HepG2 (cell line): Measurements from ENCODE around the gene AQP5. TPM values are rescaled to one million over a fixed set of nuclear protein-coding genes. Genes with fewer than 3 reads are reported as not detected.

Experiments used
- DNMT3B ChIP-seq: conservative IDR thresholded peaks from 2 replicates; pipeline ENCODE4 v1.6.1; 2016; ENCODE audit warnings: missing biosample characterization, control low read depth
- ERF ChIP-seq: IDR thresholded peaks from 2 replicates; pipeline ENCODE4 v1.6.1; 2018; ENCODE audit warnings: missing biosample characterization, missing genetic modification reagents
- ETV5 ChIP-seq: IDR thresholded peaks from 2 replicates; pipeline ENCODE4 v1.6.1; 2018; ENCODE audit warnings: missing biosample characterization, missing genetic modification reagents, inconsistent platforms, borderline replicate concordance
- KDM2A ChIP-seq: sonication (generic); formaldehyde crosslinking; IDR thresholded peaks from 2 replicates; pipeline ENCODE4 v1.4.0; 2020; ENCODE audit warnings: low read depth, missing genetic modification reagents, borderline replicate concordance
- MAZ ChIP-seq, 2 experiments: sonication (generic) in 1 of 2; formaldehyde crosslinking in 1 of 2; IDR thresholded peaks; 2 replicates each; pipeline versions ENCODE4 v1.5.0 to v1.6.1; 2012 to 2020; ENCODE audit warnings: low read depth in 2 of 2, mild to moderate bottlenecking in 2 of 2, borderline replicate concordance in 1 of 2, improper control_type of control experiment in 1 of 2, low read length in 1 of 2, missing genetic modification reagents in 1 of 2, moderate library complexity in 1 of 2
- NFRKB ChIP-seq: fragments of 450-650 bp; IDR thresholded peaks from 2 replicates; pipeline ENCODE4 v1.6.1; 2017
- RXRA ChIP-seq: sonication (generic); formaldehyde crosslinking; IDR thresholded peaks from 2 replicates; pipeline ENCODE4 v1.5.1; 2020; ENCODE audit warnings: missing genetic modification reagents
- RXRB ChIP-seq: IDR thresholded peaks from 2 replicates; pipeline ENCODE4 v1.6.1; 2016; ENCODE audit warnings: borderline replicate concordance, missing genetic modification reagents, missing compliant biosample characterization
- SAP130 ChIP-seq: IDR thresholded peaks from 2 replicates; pipeline ENCODE4 v1.6.1; 2016; ENCODE audit warnings: low read depth
- SKI ChIP-seq: fragments of 450-650 bp; IDR thresholded peaks from one replicate; pipeline ENCODE4 v1.6.1; 2018; ENCODE audit warnings: mild to moderate bottlenecking; ENCODE audit not compliant: partially characterized antibody
- SSRP1 ChIP-seq: IDR thresholded peaks from 2 replicates; pipeline ENCODE4 v1.6.1; 2016; ENCODE audit warnings: control low read depth
- TIGD3 ChIP-seq: sonication (generic); formaldehyde crosslinking; IDR thresholded peaks from 2 replicates; pipeline ENCODE4 v1.5.1; 2020; ENCODE audit warnings: mild to moderate bottlenecking, missing genetic modification reagents, borderline replicate concordance
- XRCC5 ChIP-seq: fragments of 200-400 bp; formaldehyde crosslinking; optimal IDR thresholded peaks from 2 replicates; pipeline ENCODE3; 2017; ENCODE audit warnings: mild to moderate bottlenecking, low read length
- YEATS2 ChIP-seq: sonication (generic); formaldehyde crosslinking; IDR thresholded peaks from 2 replicates; pipeline ENCODE4 v1.4.0; 2020; ENCODE audit warnings: missing genetic modification reagents, borderline replicate concordance
- ZFY ChIP-seq: sonication (generic); formaldehyde crosslinking; IDR thresholded peaks from 2 replicates; pipeline ENCODE4 v1.4.0; 2020; ENCODE audit warnings: missing genetic modification reagents
- ZNF160 ChIP-seq: sonication (generic); formaldehyde crosslinking; IDR thresholded peaks from 2 replicates; pipeline ENCODE4 v1.8.0; 2022; ENCODE audit warnings: mild to moderate bottlenecking, inconsistent platforms, missing genetic modification reagents
- ZNF572 ChIP-seq: sonication (generic); formaldehyde crosslinking; IDR thresholded peaks from 2 replicates; pipeline ENCODE4 v1.5.1; 2020; ENCODE audit warnings: mild to moderate bottlenecking, missing genetic modification reagents
- ZNF619 ChIP-seq: sonication (generic); formaldehyde crosslinking; IDR thresholded peaks from 2 replicates; pipeline ENCODE4 v1.4.0; 2020; ENCODE audit warnings: mild to moderate bottlenecking, missing genetic modification reagents
- ZSCAN21 ChIP-seq: sonication (generic); formaldehyde crosslinking; IDR thresholded peaks from 2 replicates; pipeline ENCODE4 v1.8.0; 2022; ENCODE audit warnings: mild to moderate bottlenecking, missing genetic modification reagents, moderate library complexity, borderline replicate concordance
- polyA plus RNA-seq, 8 experiments: library from polyadenylated mRNA; depleted of rRNA in 3 of 8; stranded (reverse) in 7 of 8; unstranded in 1 of 8; fragments of >200 nt; fragmentation: Illumina TruSeq in 4 of 8; extraction: Trizol in 4 of 8; gene quantifications; 2 replicates each; pipeline versions ENCODE4 v1.2.1 to v1.2.3, GENCODE V29; 2011 to 2016; ENCODE audit warnings: low read depth in 4 of 8, missing spikeins in 1 of 8, mixed read lengths in 1 of 8; ENCODE audit not compliant: insufficient read depth in 1 of 8
- total RNA-seq, 5 experiments: library from RNA; depleted of rRNA; stranded (reverse); fragments of >200 nt; fragmentation: Illumina TruSeq; extraction: Trizol; gene quantifications; 2 replicates each; pipeline ENCODE4 v1.2.3, GENCODE V29; 2016; ENCODE audit warnings: low read depth in 1 of 5
- TF ChIP-seq, protein P1 (sequence below): sonication (generic); formaldehyde crosslinking; IDR thresholded peaks from 2 replicates; pipeline ENCODE4 v1.5.1; 2020; ENCODE audit warnings: mild to moderate bottlenecking, missing genetic modification reagents
- TF ChIP-seq, protein P2 (sequence below): sonication (generic); formaldehyde crosslinking; IDR thresholded peaks from 2 replicates; pipeline ENCODE4 v1.4.0; 2020; ENCODE audit warnings: missing genetic modification reagents
- TF ChIP-seq, protein P3 (sequence below): sonication (generic); formaldehyde crosslinking; IDR thresholded peaks from 2 replicates; pipeline ENCODE4 v1.5.0; 2020; ENCODE audit warnings: mild to moderate bottlenecking, missing genetic modification reagents, moderate library complexity

AQP5 gene
- total and polyA plus RNA-seq, 2 of the 13 experiments (the other 11 are each of a cell fraction or from before 2014, with no cell fraction given) = not detected

- TF ChIP-seq, protein P1, sequence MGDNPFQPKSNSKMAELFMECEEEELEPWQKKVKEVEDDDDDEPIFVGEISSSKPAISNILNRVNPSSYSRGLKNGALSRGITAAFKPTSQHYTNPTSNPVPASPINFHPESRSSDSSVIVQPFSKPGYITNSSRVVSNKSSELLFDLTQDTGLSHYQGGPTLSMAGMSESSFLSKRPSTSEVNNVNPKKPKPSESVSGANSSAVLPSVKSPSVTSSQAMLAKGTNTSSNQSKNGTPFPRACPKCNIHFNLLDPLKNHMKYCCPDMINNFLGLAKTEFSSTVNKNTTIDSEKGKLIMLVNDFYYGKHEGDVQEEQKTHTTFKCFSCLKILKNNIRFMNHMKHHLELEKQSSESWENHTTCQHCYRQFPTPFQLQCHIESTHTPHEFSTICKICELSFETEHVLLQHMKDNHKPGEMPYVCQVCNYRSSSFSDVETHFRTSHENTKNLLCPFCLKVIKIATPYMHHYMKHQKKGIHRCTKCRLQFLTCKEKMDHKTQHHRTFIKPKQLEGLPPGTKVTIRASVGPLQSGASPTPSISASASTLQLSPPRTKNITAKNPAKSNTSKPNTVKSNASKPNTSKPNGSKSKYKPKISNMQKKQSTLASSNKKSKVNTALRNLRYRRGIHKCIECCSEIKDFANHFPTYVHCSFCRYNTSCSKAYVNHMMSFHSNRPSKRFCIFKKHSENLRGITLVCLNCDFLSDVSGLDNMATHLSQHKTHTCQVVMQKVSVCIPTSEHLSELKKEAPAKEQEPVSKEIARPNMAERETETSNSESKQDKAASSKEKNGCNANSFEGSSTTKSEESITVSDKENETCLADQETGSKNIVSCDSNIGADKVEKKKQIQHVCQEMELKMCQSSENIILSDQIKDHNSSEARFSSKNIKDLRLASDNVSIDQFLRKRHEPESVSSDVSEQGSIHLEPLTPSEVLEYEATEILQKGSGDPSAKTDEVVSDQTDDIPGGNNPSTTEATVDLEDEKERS (CRISPR knock-in tag) = 0 out of 2 replicates have a peak, but pooled peaks have one; percentile 41
- TF ChIP-seq ETV5 (CRISPR knock-in tag) (0 out of 2 replicates have a peak, but pooled peaks have one; percentile 28), ZNF619 (CRISPR knock-in tag) (no peak), SSRP1 (CRISPR knock-in tag) (0 out of 2 replicates have a peak, but pooled peaks have one; percentile 61), RXRA (CRISPR knock-in tag) (peak; percentile 38; the same call in 1 of the 2 replicates), ZNF572 (CRISPR knock-in tag) (0 out of 2 replicates have a peak, but pooled peaks have one; percentile 22), KDM2A (CRISPR knock-in tag) (peak; percentile 75), ZNF160 (CRISPR knock-in tag) (0 out of 2 replicates have a peak, but pooled peaks have one; percentile 69), XRCC5 (peak; percentile 91), NFRKB (no peak), MAZ (IDR thresholded peaks at IDR 0.05; ENCODE audit: borderline replicate concordance, low read depth, low read length) (0 out of 2 replicates have a peak, but pooled peaks have one; percentile 19), MAZ (CRISPR knock-in tag; IDR thresholded peaks at IDR 0.05; ENCODE audit: low read depth) (0 out of 2 replicates have a peak, but pooled peaks have one; percentile 56), YEATS2 (0 out of 2 replicates have a peak, but pooled peaks have one; percentile 24), DNMT3B (0 out of 2 replicates have a peak, but pooled peaks have one; percentile 47), ERF (CRISPR knock-in tag) (no peak), SKI (peak; percentile 35), ZFY (CRISPR knock-in tag) (0 out of 2 replicates have a peak, but pooled peaks have one; percentile 32), TIGD3 (CRISPR knock-in tag) (no peak), RXRB (peak; percentile 13; the same call in 1 of the 2 replicates), ZSCAN21 (CRISPR knock-in tag) (0 out of 2 replicates have a peak, but pooled peaks have one; percentile 13), SAP130 (CRISPR knock-in tag) (peak; percentile 62)
- TF ChIP-seq, protein P2, sequence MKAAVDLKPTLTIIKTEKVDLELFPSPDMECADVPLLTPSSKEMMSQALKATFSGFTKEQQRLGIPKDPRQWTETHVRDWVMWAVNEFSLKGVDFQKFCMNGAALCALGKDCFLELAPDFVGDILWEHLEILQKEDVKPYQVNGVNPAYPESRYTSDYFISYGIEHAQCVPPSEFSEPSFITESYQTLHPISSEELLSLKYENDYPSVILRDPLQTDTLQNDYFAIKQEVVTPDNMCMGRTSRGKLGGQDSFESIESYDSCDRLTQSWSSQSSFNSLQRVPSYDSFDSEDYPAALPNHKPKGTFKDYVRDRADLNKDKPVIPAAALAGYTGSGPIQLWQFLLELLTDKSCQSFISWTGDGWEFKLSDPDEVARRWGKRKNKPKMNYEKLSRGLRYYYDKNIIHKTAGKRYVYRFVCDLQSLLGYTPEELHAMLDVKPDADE (CRISPR knock-in tag) = no peak
- TF ChIP-seq, protein P3, sequence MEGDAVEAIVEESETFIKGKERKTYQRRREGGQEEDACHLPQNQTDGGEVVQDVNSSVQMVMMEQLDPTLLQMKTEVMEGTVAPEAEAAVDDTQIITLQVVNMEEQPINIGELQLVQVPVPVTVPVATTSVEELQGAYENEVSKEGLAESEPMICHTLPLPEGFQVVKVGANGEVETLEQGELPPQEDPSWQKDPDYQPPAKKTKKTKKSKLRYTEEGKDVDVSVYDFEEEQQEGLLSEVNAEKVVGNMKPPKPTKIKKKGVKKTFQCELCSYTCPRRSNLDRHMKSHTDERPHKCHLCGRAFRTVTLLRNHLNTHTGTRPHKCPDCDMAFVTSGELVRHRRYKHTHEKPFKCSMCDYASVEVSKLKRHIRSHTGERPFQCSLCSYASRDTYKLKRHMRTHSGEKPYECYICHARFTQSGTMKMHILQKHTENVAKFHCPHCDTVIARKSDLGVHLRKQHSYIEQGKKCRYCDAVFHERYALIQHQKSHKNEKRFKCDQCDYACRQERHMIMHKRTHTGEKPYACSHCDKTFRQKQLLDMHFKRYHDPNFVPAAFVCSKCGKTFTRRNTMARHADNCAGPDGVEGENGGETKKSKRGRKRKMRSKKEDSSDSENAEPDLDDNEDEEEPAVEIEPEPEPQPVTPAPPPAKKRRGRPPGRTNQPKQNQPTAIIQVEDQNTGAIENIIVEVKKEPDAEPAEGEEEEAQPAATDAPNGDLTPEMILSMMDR (CRISPR knock-in tag) = peak; percentile 94
Observed at GRCh38 chr12:49945394-49946080, 16.1 kb upstream of the AQP5 start (continued).
